Mesenchymal stem cell (in vitro differentiated cells and primary cell): ENCODE results near the gene RNF133. TPM values are rescaled to one million over a fixed set of nuclear protein-coding genes. Genes with fewer than 3 reads are reported as not detected.

Experiments
- DNase-seq: peaks from one replicate; pipeline ENCODE4 v3.0.0-alpha.2; 2013
- H2AFZ ChIP-seq: one replicate; pipeline ENCODE4 v1.6.1; 2013; ENCODE audit warnings: low read depth, mild to moderate bottlenecking, control low read depth, inconsistent platforms, low read length, moderate library complexity
- H2AK5ac ChIP-seq: 2 replicates; pipeline ENCODE4 v1.6.1; 2013; ENCODE audit warnings: low read length, moderate library complexity, mild to moderate bottlenecking, inconsistent platforms; ENCODE audit not compliant: severe bottlenecking
- H2BK120ac ChIP-seq: one replicate; pipeline ENCODE4 v1.6.1; 2013; ENCODE audit warnings: low read depth, mild to moderate bottlenecking, inconsistent platforms, low read length, moderate library complexity
- H2BK12ac ChIP-seq, 2 experiments: one replicate each; pipeline ENCODE4 v1.6.1; 2013; ENCODE audit warnings: inconsistent platforms in 2 of 2, low read length in 2 of 2, mild to moderate bottlenecking in 2 of 2, moderate library complexity in 2 of 2, control low read depth in 1 of 2
- H2BK15ac ChIP-seq: one replicate; pipeline ENCODE4 v1.6.1; 2013; ENCODE audit warnings: mild to moderate bottlenecking, low read depth, inconsistent platforms; ENCODE audit not compliant: poor library complexity, severe bottlenecking
- H2BK5ac ChIP-seq: 2 replicates; pipeline ENCODE4 v1.6.1; 2013; ENCODE audit warnings: low read depth, mild to moderate bottlenecking, low read length, control low read depth, inconsistent platforms; ENCODE audit not compliant: poor library complexity, severe bottlenecking
- H3K14ac ChIP-seq, 2 experiments: one replicate each; pipeline ENCODE4 v1.6.1; 2013; ENCODE audit warnings: inconsistent platforms in 2 of 2, low read length in 2 of 2, control low read depth in 1 of 2, mild to moderate bottlenecking in 1 of 2, moderate library complexity in 1 of 2
- H3K18ac ChIP-seq, 2 experiments: one replicate each; pipeline ENCODE4 v1.6.1; 2013; ENCODE audit warnings: inconsistent platforms in 2 of 2, low read length in 2 of 2, control low read depth in 1 of 2, low read depth in 1 of 2, mild to moderate bottlenecking in 1 of 2
- H3K23ac ChIP-seq, 2 experiments: one replicate each; pipeline ENCODE4 v1.6.1; 2013; ENCODE audit warnings: inconsistent platforms in 2 of 2, low read length in 2 of 2, mild to moderate bottlenecking in 2 of 2, moderate library complexity in 2 of 2, control low read depth in 1 of 2
- H3K27ac ChIP-seq: 2 replicates; pipeline ENCODE4 v1.5.1; 2013; ENCODE audit warnings: mild to moderate bottlenecking, moderate library complexity, low read length, control low read depth, inconsistent platforms; ENCODE audit not compliant: poor library complexity, severe bottlenecking
- H3K27me3 ChIP-seq, 2 experiments: 2 replicates each; pipeline versions ENCODE4 v1.6.1 to v1.7.0; 2013; ENCODE audit warnings: low read length in 2 of 2, mild to moderate bottlenecking in 2 of 2, moderate library complexity in 2 of 2, control low read depth in 1 of 2, inconsistent platforms in 1 of 2; ENCODE audit not compliant: control insufficient read depth in 1 of 2, insufficient read depth in 1 of 2
- H3K36me3 ChIP-seq, 2 experiments: 2 replicates each; pipeline versions ENCODE4 v1.6.1 to v1.7.0; 2013; ENCODE audit warnings: low read length in 2 of 2, control low read depth in 1 of 2, inconsistent platforms in 1 of 2, low read depth in 1 of 2, mild to moderate bottlenecking in 1 of 2; ENCODE audit not compliant: insufficient read depth in 2 of 2, control insufficient read depth in 1 of 2
- H3K4ac ChIP-seq, 2 experiments: one replicate each; pipeline ENCODE4 v1.6.1; 2013; ENCODE audit warnings: inconsistent platforms in 2 of 2, low read length in 2 of 2, mild to moderate bottlenecking in 2 of 2, moderate library complexity in 2 of 2, control low read depth in 1 of 2, low read depth in 1 of 2
- H3K4me1 ChIP-seq: 2 replicates; pipeline ENCODE4 v1.6.1; 2013; ENCODE audit warnings: low read depth, low read length, control low read depth; ENCODE audit not compliant: control insufficient read depth, insufficient read depth
- H3K4me2 ChIP-seq: 2 replicates; pipeline ENCODE4 v1.6.1; 2013; ENCODE audit warnings: low read length, mild to moderate bottlenecking, inconsistent platforms; ENCODE audit not compliant: poor library complexity, severe bottlenecking
- H3K4me3 ChIP-seq, 2 experiments: 2 replicates each; pipeline versions ENCODE4 v1.5.1 to v1.7.0; 2013; ENCODE audit warnings: low read length in 2 of 2, mild to moderate bottlenecking in 2 of 2, control low read depth in 1 of 2, low read depth in 1 of 2; ENCODE audit not compliant: insufficient read depth in 1 of 2
- H3K79me1 ChIP-seq: replicated peaks from 2 replicates; pipeline ENCODE4 v1.6.1; 2013; ENCODE audit warnings: mild to moderate bottlenecking, control low read depth, low read length, inconsistent platforms; ENCODE audit not compliant: poor library complexity, severe bottlenecking
- H3K9ac ChIP-seq: 2 replicates; pipeline ENCODE4 v1.7.0; 2013; ENCODE audit warnings: mild to moderate bottlenecking, low read length, moderate library complexity
- H3K9me3 ChIP-seq: 2 replicates; pipeline ENCODE4 v1.7.0; 2013; ENCODE audit warnings: mild to moderate bottlenecking, low read length; ENCODE audit not compliant: control insufficient read depth
- H4K8ac ChIP-seq: one replicate; pipeline ENCODE4 v1.6.1; 2013; ENCODE audit warnings: inconsistent platforms, mild to moderate bottlenecking, low read length, moderate library complexity
- H4K91ac ChIP-seq: one replicate; pipeline ENCODE4 v1.6.1; 2013; ENCODE audit warnings: mild to moderate bottlenecking, low read length, inconsistent platforms
- WGBS: methylation state at CpG from one replicate; pipeline ENCODE4 v1.1.7; 2013; ENCODE audit warnings: mixed read lengths; 5-methylcytosine and 5-hydroxymethylcytosine counted together
- polyA plus RNA-seq, 2 experiments: library from polyadenylated mRNA; stranded (reverse); fragments of 200-250 nt; gene quantifications; one replicate each; pipeline ENCODE4 v1.2.3, GENCODE V29; 2013

The RNF133 gene
- polyA plus RNA-seq (2013, experiment 1 of 2) = not detected
- not detected for polyA plus RNA-seq (2013, experiment 2 of 2)

GRCh38 chr7:122699017-122699416, at the start of gene RNF133:
RNF133 (minus strand) TSS chr7:122699117; CDS start chr7:122698918, 199 bp downstream.
- Histone ChIP-seq H3K18ac (no peak within 1 kb of the TSS), H3K27me3 (no peaks in the 10 kb centered on the region), H3K4me3 (no peak within 1 kb of the TSS)

GRCh38 chr7:122748195-122748594, 49.3 kb upstream of the RNF133 start:
- Histone ChIP-seq H3K9me3 (no peaks in the 10 kb centered on the region), H3K79me1 (no peaks in the 10 kb centered on the region), H3K27ac (no peak overlapping the region), H3K27me3 (no peaks in the 10 kb centered on the region), H3K4ac (no peak overlapping the region), H3K18ac (no peak overlapping the region), H3K23ac (no peak overlapping the region), H2AK5ac (no peak overlapping the region), H3K36me3 (no peaks in the 10 kb centered on the region), H4K91ac (no peak overlapping the region), H2BK12ac (no peak overlapping the region), H2AFZ (no peak overlapping the region), H2BK15ac (no peak overlapping the region), H3K4me2 (no peak overlapping the region), H3K4me1 (no peaks in the 10 kb centered on the region), H2BK5ac (no peak overlapping the region), H3K9ac (no peak overlapping the region), H4K8ac (no peak overlapping the region), H2BK120ac (no peak overlapping the region), H3K4me3 (no peak overlapping the region), H3K14ac (no peak overlapping the region)
- 92% methylated on average over 2 of the region's 2 CpGs for WGBS
- DNase-seq = no peak

More at GRCh38 chr7:122699017-122699416, at the start of gene RNF133:
- no peaks in the 10 kb centered on the region for H3K4me1 ChIP-seq
- H3K36me3 ChIP-seq = no peaks in the 10 kb centered on the region
- H4K91ac ChIP-seq = no peak within 1 kb of the TSS
- no peak within 1 kb of the TSS for H3K14ac ChIP-seq
- no peak within 1 kb of the TSS for H4K8ac ChIP-seq
- no peak within 1 kb of the TSS for H3K4ac ChIP-seq
- H2BK5ac ChIP-seq = no peak within 1 kb of the TSS
- H3K23ac ChIP-seq = no peak within 1 kb of the TSS
- no peak within 1 kb of the TSS for H2AFZ ChIP-seq
- H2BK15ac ChIP-seq = no peak within 1 kb of the TSS
- no peak within 1 kb of the TSS for H2BK120ac ChIP-seq
- H2BK12ac ChIP-seq = no peak within 1 kb of the TSS
- H3K9ac ChIP-seq = no peak within 1 kb of the TSS
- no peak within 1 kb of the TSS for H3K4me2 ChIP-seq
- H3K9me3 ChIP-seq = no peaks in the 10 kb centered on the region
- no peaks in the 10 kb centered on the region for H3K79me1 ChIP-seq
- no peak within 1 kb of the TSS for H2AK5ac ChIP-seq
- no peak for DNase-seq
- H3K27ac ChIP-seq = no peak within 1 kb of the TSS

GRCh38 chr7:122746948-122747347, 48.0 kb upstream of the RNF133 start:
- Histone ChIP-seq H3K4me2 (no peak overlapping the region), H2BK120ac (no peak overlapping the region), H4K91ac (no peak overlapping the region), H3K27ac (no peak overlapping the region), H3K4ac (no peak overlapping the region), H3K27me3 (no peaks in the 10 kb centered on the region), H3K79me1 (no peaks in the 10 kb centered on the region), H3K36me3 (no peaks in the 10 kb centered on the region), H2AK5ac (no peak overlapping the region), H2BK12ac (no peak overlapping the region), H3K9me3 (no peaks in the 10 kb centered on the region), H4K8ac (no peak overlapping the region), H2AFZ (no peak overlapping the region), H2BK5ac (no peak overlapping the region), H3K18ac (no peak overlapping the region), H3K4me1 (no peaks in the 10 kb centered on the region), H3K9ac (no peak overlapping the region), H3K4me3 (no peak overlapping the region), H3K14ac (no peak overlapping the region), H3K23ac (no peak overlapping the region), H2BK15ac (no peak overlapping the region)
- 92% methylated on average over 1 of the region's 2 CpGs for WGBS
- no peak for DNase-seq

GRCh38 chr7:122743211-122743610, 44.3 kb upstream of the RNF133 start:
- H3K27me3 ChIP-seq = no peaks in the 10 kb centered on the region
- H3K4me3 ChIP-seq = no peak overlapping the region
- no peak overlapping the region for H2BK15ac ChIP-seq
- no peaks in the 10 kb centered on the region for H3K79me1 ChIP-seq
- H2BK5ac ChIP-seq = no peak overlapping the region
- peak overlapping the region in 1 of 2 experiments; percentile 51 for H3K14ac ChIP-seq
- H3K36me3 ChIP-seq = no peaks in the 10 kb centered on the region
- no peak overlapping the region for H3K27ac ChIP-seq
- no peak overlapping the region for H3K4me2 ChIP-seq
- no peak for DNase-seq
- no peak overlapping the region for H4K8ac ChIP-seq
- no peaks in the 10 kb centered on the region for H3K4me1 ChIP-seq
- no peak overlapping the region for H2AFZ ChIP-seq
- H3K23ac ChIP-seq = no peak overlapping the region
- no peak overlapping the region for H2BK12ac ChIP-seq
- H4K91ac ChIP-seq = no peak overlapping the region
- H2AK5ac ChIP-seq = no peak overlapping the region
- no peaks in the 10 kb centered on the region for H3K9me3 ChIP-seq
- no peak overlapping the region for H3K9ac ChIP-seq
- no peak overlapping the region for H3K4ac ChIP-seq
- no peak overlapping the region for H2BK120ac ChIP-seq
- no peak overlapping the region for H3K18ac ChIP-seq
